Stimulated activated CD8-positive, alpha-beta memory T cell treated with anti-CD3 and anti-CD28 coated beads, Interleukin-12 subunit alpha, Interleukin-12 subunit beta, amount 100 ng/mL, for 4 hours (primary cell): ENCODE data around the gene ARHGEF11.

Source experiments
- DNase-seq: peaks from one replicate; pipeline ENCODE4 v3.0.0-alpha.2; 2020; ENCODE audit warnings: low read depth

The ARHGEF11 gene

DNA sequence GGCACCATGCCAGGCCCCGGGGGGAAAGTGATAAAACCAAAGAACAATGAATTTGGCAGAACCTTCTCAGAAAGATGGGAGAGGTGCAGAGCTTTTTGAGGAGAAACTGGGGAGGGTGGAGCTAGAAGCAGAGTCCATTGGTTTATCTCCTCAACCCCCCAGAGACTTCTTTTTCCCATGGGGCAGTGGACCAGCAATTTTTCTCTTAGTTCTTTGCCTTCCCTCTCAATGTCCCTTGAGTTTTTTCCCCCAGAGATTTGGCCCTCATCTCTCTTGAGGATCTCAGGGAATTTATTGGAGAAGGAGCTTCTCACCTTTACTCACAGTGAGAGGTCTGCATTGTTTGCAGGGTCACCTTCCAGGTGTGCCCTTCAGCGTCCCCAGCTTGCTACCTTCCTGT lies 5.3 kb upstream of the ARHGEF11 start:
- no peak for DNase-seq

DNA sequence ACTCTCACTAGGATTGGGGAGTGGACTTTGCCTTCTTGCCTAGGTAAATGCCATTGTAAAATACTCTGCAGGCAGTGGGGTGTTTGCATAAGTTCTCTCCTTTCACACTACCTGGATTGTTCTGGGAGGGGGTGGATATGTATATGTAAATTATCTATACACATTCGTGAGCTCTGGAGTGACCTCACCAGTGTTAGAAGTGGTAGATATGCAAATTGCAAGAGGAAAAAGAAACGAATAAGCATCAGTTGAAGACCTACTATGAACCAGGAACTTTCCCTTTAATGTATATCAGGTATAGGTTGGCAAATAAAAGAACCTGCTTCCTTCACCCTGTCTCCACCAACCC lies 1.5 kb upstream of the ARHGEF11 start:
- no peak for DNase-seq

DNA sequence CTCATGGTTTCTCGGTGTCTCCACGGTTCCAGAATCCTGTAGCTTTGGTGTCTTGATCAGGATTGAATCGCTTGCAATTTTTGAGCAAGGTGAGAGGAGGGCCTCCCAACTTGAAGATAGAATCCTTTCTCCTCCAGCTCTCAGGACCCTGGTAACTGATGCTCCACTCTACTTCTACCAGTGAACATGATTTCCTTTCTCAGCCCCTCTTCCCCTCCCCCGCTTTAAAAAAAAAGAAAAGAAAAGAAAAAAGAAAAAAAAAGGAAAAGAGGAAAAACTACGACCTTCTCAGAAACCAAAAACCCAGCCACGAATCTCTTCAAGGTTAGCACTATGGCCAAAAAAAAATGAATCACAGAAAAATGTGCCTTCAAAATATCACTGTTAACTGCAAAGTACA lies 1.2 kb downstream of the ARHGEF11 start:
- no peak for DNase-seq

GRCh38 chr1:157043685-157044084 lies 1.9 kb downstream of the ARHGEF11 start:
- DNase-seq = no peak

GRCh38 chr1:157042846-157043245 lies 2.7 kb downstream of the ARHGEF11 start:
- no peak for DNase-seq

GRCh38 chr1:157040802-157041201 lies 4.7 kb downstream of the ARHGEF11 start:
- DNase-seq = no peak

- no peak for DNase-seq
These were observed 10.4 kb downstream of the ARHGEF11 start for GRCh38 chr1:157035121-157035520.

- DNase-seq = no peak
These were observed 11.3 kb downstream of the ARHGEF11 start for GRCh38 chr1:157034137-157034800.

GRCh38 chr1:157033357-157033876 lies 12.1 kb downstream of the ARHGEF11 start:
- DNase-seq = no peak

DNA sequence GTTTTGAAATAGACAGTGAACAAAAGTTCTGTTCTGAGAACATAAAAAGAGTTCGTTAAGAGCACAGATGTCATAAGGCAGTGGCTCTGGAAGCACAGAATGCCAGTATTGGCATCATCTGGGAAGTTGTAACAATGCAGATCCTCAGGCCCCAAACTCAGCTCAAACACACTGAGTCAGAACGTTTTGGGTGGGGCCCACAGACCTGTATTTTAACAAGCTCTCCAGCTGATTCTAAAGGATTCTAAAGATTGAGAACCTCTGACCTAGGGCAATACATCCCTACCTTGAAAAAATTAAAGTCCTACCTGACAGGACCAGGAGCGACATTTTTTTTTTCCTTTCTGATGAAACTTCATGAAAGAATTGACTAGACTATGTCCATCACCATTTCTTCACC lies 13.2 kb downstream of the ARHGEF11 start:
- DNase-seq = no peak

DNA sequence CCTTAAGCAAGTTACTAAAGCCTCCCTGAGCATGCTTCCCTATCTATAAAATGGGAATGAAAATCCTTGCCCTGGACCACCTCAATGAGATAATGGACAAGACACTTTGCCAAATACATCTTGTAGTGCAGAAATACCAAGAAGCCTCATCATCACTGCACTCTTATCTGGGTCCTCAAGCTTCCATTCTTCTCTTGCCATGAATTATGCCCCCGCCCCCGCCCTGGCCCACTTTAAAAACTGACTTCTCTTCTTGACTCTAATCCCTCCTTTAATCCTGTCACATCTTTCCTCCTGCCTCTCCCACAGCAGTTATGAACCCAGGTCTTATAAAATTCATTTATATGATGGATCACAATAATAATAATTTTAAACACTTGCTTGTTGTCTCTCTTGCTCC lies 14.8 kb downstream of the ARHGEF11 start:
- DNase-seq = no peak

DNA sequence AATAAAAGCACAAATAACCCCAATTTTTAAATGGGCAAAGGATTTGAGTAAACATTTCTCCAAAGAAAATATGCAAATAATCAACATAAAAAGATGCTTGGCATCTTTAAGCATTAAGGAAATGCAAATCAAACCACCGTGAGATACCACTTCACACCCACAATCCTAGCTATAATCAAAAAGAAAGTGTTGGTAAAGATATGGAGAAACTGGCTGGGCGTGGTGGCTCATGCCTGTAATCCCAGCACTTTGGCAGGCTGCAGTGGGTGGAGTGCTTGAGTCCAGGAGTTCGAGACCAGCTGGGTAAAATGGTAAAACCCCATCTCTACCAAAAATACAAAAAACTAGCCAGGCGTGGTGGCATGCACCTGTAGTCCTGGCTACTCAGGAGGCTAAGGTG lies 16.9 kb downstream of the ARHGEF11 start:
- no peak for DNase-seq

DNA sequence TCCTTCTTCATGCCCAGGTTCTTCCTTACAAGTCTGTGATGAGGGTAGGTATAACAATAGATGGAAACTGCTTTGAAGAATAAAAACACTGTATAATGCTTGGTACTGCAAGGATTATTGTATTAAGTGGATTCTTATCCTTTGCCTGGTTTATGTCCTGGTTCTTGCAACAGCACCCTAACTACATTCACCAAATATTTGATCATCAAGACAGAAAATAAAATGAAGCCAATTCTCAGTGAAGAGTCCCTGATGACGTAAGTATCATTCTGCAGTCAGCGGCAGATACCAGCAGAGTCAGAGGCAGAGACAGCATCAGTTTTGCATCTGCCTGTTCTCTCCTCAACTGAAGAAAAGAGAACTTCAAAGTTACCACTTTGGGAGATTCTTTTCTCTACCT lies 19.7 kb downstream of the ARHGEF11 start:
- DNase-seq = no peak

GRCh38 chr1:157025385-157025784 lies 20.2 kb downstream of the ARHGEF11 start:
- DNase-seq = no peak

- DNase-seq = no peak
These were observed 23.9 kb downstream of the ARHGEF11 start for GRCh38 chr1:157021688-157022087.

GRCh38 chr1:157019457-157019856 lies 26.1 kb downstream of the ARHGEF11 start:
- DNase-seq = no peak

GRCh38 chr1:157011845-157012244 lies 33.7 kb downstream of the ARHGEF11 start:
- DNase-seq = no peak

DNA sequence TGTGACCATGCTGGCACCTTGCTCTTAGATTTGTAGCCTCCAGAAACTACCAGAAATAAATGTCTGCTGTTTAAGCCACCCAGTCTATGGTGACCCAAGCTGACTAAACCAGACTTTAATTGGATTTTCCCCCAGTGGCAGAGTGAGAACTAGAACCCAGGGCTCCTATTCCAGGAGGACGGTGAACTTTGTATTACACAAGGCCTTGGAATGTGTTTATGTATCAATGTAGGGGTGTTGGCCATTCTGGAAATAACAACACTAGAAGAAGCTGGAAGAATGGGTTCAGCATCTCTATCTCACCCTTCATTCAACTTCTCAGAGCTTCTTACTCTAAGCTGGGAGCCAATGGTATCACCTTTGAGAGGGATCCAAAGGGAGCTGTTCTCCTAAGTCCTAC lies 37.0 kb downstream of the ARHGEF11 start:
- no peak for DNase-seq

GRCh38 chr1:157007306-157007705 lies 38.2 kb downstream of the ARHGEF11 start:
- no peak for DNase-seq

DNA sequence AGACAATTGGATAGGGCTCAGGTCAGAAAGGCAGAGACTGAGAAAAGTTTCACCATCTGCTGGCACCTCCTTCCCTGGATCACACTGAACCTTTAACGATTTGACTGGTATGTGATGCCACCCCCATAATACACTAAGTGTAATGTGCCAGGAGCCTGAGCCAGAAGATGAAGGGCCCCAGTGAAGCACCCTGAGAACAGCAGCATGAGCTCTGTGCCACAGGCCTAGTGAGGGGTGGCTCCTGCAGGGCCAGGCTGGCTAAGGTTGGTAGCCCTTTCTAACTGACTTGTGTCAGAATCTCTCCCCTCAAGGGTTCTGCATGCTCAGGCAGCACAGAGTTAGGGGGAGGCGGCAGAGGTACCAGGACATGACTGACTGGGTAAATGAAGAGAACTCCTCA lies 38.9 kb downstream of the ARHGEF11 start:
- DNase-seq = no peak

- DNase-seq = no peak
These were observed 39.6 kb downstream of the ARHGEF11 start for GRCh38 chr1:157005965-157006364.

DNA sequence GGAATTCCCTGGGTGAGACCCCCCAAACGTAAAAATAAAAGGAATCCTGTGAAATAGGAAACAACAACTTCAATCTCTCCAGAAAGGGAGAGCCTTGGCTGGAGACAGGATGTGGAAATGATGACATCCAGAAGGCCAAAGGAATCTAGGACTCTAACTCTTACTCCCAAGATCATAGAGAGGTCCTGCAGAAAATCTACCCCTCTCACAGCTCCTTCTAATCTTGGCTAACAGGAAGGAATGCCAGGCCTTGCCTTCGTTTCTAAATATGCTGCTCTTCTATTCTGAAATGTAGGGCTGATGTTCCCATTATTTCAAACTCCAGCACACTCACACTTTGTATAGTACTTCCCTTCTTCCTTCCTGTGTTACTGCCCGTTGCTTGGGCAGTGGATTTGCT lies 40.7 kb downstream of the ARHGEF11 start:
- no peak for DNase-seq

DNA sequence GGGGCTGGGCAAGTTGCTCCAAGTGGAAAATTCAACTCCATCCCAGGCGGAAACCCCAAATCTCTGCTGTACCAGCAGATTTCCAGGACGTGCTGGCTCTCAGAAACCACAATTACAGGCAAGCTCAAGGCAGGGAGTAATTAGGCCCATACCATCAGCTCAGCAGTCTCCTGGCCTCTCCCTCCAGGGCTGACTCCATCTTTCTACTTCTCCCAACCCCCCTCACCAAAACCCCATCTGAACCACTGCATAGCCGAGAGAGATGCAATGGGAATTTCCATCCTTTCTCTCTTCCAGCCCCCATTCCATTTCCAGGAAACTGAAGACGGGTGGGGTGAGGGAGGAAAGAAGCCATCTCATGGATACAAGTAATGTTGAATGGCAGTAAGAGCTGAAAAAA lies 41.2 kb downstream of the ARHGEF11 start:
- no peak for DNase-seq

DNA sequence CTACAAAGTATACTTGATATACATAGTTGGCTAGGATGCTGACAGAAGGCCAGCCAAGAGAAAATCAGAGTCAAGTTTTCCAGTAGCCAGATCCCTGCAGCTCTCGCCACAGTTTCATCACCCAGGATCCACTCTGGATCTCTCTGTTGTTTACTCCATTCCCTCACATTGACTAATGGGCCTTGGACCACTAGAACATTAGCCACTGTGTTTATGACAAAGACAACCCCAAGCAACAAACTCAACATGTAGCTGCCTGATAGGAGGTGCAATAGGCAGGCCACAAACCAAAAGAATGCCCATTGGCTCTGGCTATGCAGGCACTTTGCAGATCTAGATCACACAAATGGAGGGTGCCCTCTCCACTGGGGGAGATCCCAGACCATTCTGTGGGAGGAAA lies 44.2 kb downstream of the ARHGEF11 start:
- no peak for DNase-seq

DNA sequence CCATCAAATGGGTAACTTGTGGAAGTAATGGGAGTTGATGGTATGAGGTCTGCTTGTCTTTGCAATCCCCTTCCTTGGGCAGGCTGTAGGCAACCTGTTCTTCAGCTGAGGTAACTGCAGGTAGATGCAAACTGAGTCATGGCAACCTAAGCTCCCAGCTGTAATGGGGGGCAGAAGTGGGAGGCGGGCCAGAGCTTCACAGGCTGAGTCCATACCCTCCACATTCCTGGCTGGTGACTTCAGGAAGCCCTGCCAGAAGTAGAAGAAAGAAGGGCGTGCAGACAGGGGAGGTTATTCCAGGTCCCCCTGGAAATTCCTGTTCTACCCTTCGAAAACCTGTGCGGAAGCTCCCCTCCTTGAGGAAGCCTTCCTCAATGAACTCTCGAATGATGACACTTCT lies 44.9 kb downstream of the ARHGEF11 start:
- no peak for DNase-seq
